GM12872 (cell line): ENCODE measurements around the gene KCNMA1.

ENCODE experiments used
- TF ChIP-seq, protein P1 (sequence below): IDR thresholded peaks from 3 replicates; pipeline ENCODE4 v1.5.1; 2011; ENCODE audit warnings: low read depth, mild to moderate bottlenecking, low read length, moderate library complexity; ENCODE audit not compliant: insufficient read depth

KCNMA1 gene

DNA sequence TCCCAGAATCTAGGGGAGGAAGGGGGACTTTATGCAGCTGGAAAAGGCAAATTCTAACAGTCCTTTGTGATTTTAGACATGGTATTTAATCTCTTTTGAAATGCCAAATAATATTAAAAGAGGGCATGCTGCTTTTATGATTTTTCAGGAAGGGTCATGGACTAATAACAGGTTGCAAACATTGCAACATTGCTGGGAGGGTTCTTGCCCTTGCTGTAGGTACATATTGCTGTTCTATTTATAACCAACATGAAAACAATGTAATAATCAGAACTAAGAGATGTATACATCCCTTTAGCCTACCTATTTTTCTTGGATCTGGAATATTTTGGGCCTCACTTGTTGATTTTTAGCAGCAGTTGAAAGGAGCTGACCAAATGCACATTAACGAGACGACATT is 411.6 kb downstream of the KCNMA1 start:
- TF ChIP-seq, protein P1, sequence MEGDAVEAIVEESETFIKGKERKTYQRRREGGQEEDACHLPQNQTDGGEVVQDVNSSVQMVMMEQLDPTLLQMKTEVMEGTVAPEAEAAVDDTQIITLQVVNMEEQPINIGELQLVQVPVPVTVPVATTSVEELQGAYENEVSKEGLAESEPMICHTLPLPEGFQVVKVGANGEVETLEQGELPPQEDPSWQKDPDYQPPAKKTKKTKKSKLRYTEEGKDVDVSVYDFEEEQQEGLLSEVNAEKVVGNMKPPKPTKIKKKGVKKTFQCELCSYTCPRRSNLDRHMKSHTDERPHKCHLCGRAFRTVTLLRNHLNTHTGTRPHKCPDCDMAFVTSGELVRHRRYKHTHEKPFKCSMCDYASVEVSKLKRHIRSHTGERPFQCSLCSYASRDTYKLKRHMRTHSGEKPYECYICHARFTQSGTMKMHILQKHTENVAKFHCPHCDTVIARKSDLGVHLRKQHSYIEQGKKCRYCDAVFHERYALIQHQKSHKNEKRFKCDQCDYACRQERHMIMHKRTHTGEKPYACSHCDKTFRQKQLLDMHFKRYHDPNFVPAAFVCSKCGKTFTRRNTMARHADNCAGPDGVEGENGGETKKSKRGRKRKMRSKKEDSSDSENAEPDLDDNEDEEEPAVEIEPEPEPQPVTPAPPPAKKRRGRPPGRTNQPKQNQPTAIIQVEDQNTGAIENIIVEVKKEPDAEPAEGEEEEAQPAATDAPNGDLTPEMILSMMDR = no peak

GRCh38 chr10:77223526-77224460 is 413.8 kb downstream of the KCNMA1 start:
- TF ChIP-seq, protein P1 = no peak

GRCh38 chr10:77220150-77220549 is 417.5 kb downstream of the KCNMA1 start:
- TF ChIP-seq, protein P1 = no peak

- TF ChIP-seq, protein P1 = no peak
Observed at GRCh38 chr10:77219046-77219445, 418.6 kb downstream of the KCNMA1 start.

GRCh38 chr10:77214799-77215198 is 422.8 kb downstream of the KCNMA1 start:
- TF ChIP-seq, protein P1 = no peak

DNA sequence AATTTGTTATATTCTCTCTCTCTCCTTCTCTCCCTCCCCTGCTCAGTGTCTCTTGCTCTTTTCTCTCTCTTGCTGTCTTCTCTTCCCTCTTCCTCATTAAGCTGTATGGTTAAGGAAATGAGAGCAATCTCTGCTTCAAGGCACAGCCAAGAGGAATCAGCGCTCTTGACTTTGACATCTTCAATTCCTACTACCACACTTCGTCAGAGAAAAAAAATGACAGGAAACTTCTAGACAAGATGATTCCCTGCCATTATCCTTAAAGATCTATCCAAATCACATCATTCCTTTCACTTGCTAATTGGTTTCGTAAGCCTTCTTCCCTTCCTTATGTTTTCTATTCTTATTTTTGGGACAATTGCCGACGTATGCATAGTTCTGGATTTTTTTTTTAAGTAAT is 425.0 kb downstream of the KCNMA1 start:
- TF ChIP-seq, protein P1 = no peak

DNA sequence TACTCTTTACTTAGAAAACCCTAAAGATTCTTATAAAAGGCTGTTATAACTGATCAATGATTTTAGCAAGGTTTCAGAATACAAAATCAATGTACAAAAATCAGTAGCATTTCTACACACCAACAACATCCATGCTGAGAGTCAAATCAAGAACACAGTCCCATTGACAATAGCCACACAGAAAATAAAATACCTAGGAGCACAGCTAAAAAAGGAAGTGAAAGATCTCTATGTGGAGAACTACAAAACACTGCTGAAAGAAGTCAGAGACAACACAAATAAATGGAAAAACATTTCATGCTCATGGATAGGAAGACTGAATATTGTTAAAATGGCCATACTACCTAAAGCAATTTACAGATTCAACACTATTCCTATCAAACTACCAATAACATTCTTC is 427.0 kb downstream of the KCNMA1 start:
- TF ChIP-seq, protein P1 = no peak
